NCI-H1694 (cell line): ENCODE data around the gene KRTAP10-2.
"Not testable (repeated sequence)": the region's sequence is repeated elsewhere in the genome, so short reads cannot be mapped to it uniquely, and the experiment has no call there.

Experiments
- DNase-seq: peaks from one replicate; lab custom pipeline; 2025; lab: John Stamatoyannopoulos, UW

KRTAP10-2 gene

GRCh38 chr21:44583089-44583799, 31.9 kb upstream of the KRTAP10-2 start:
- no peak for DNase-seq

- DNase-seq = no peak
These were observed 30.8 kb upstream of the KRTAP10-2 start for GRCh38 chr21:44582055-44582454.

DNA sequence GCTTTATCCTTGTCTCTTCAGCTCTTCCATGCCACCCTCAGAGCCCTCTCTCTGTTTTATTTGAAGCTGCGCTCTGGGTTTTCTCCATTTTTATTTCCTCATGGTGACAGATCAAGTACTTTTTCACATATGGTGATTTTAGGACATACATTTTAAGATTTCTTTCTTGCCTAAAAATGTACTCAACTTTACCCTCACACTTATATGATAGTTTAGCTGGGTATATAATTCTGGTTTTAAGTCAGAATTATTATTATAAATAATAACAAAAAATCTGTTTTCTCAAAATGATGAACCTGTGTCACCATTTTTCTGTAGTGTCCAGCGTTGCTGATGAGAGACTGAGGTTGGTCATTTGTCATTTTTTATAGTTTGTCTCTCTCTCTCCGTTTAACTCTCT, 29.9 kb upstream of the KRTAP10-2 start:
- no peak for DNase-seq

DNA sequence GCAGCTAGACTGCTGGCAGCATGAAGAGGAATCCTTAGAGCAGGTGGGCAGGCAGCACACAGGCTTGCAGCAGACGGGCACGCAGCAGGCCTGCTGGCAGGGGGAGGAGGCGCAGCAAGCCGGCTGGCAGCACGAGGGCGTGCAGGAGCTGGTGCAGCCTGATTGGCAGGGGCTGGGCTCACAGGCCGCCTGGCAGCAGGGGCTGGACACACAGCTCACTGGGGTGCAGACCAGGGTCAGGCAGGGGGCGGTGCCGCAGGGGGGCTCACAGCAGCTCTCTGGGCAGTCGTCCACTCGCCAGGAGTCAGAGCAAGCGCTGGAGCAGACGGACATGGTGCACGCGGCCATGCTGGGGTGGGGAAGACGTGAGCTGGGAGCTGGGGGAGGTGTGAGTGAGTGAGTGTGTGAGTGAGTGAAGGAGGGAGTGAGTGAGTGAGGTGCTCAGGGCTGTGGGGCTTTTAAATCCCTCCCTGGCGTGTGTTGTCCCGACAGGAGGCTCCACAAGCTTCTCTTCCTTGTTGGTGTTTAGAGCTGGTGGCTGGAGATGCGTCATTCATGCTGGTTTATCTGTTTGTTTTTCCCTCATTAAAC, 29.0 kb upstream of the KRTAP10-2 start, which contains the start of gene KRTAP10-5:
TSS of gene KRTAP10-5 (minus strand) at position 374 of the 591 bp plus-strand sequence. CDS start at position 348, 26 bp downstream.
- DNase-seq = not testable (repeated sequence)

GRCh38 chr21:44579833-44580144, 28.5 kb upstream of the KRTAP10-2 start:
- no peak for DNase-seq

- no peak for DNase-seq
These were observed 27.9 kb upstream of the KRTAP10-2 start for GRCh38 chr21:44579056-44579832.

GRCh38 chr21:44578371-44579055, 27.2 kb upstream of the KRTAP10-2 start:
- no peak for DNase-seq

- DNase-seq = no peak
These were observed 24.7 kb upstream of the KRTAP10-2 start for GRCh38 chr21:44576025-44576420.

DNA sequence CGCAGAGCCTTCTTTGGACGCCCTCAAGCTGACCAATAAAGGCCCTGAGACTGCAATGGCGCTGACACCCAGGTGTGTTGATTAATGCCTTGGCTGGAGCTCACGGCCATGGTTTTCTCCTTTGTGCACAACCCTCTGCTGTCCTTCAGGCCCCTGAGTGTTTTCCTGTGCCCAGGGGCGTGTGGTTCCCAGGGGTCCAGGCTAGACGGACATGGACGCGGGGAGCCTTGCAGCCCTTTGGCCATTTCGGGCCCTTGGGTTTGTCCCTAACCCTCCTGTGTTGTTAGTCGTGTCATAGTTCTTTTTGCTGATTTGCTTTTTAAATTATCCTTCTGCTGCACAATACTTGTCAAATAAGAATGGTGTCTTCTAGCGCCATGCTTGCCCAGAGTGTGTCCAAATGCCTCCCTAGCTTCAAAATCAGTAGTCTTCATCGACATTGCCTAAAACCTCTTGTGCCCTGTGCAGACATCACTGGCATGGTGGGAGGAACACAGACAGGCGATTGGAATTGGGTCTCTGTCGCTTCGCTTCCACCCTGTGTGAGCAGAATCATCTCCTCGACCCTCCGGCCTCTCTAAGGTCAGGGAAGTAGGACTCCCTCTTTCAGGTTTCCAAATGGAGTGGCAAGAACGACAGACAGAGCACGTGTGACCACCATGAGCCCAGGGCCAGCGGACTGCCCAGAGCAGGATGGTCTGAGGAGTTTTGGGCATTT, 24.2 kb upstream of the KRTAP10-2 start:
- no peak for DNase-seq

- DNase-seq = no peak
These were observed 23.4 kb upstream of the KRTAP10-2 start for GRCh38 chr21:44574457-44575306.

DNA sequence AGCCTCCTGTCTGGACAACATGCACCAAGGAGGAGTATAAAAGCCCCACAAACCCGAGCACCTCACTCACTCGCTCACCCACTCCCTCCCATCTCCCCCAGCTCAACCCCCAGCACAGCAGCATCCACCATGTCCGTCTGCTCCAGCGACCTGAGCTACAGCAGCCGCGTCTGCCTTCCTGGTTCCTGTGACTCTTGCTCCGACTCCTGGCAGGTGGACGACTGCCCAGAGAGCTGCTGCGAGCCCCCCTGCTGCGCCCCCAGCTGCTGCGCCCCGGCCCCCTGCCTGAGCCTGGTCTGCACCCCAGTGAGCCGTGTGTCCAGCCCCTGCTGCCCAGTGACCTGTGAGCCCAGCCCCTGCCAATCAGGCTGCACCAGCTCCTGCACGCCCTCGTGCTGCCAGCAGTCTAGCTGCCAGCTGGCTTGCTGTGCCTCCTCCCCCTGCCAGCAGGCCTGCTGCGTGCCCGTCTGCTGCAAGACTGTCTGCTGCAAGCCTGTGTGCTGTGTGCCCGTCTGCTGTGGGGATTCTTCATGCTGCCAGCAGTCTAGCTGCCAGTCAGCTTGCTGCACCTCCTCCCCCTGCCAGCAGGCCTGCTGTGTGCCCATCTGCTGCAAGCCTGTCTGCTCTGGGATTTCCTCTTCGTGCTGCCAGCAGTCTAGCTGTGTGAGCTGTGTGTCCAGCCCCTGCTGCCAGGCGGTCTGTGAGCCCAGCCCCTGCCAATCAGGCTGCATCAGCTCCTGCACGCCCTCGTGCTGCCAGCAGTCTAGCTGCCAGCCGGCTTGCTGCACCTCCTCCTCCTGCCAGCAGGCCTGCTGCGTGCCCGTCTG, 22.5 kb upstream of the KRTAP10-2 start, which contains the start of gene KRTAP10-4:
TSS of gene KRTAP10-4 (plus strand) at position 100 of the 827 bp plus-strand sequence. CDS start at position 130, 30 bp downstream.
- not testable (repeated sequence) for DNase-seq

GRCh38 chr21:44572959-44573583, 21.8 kb upstream of the KRTAP10-2 start:
- no peak for DNase-seq

DNA sequence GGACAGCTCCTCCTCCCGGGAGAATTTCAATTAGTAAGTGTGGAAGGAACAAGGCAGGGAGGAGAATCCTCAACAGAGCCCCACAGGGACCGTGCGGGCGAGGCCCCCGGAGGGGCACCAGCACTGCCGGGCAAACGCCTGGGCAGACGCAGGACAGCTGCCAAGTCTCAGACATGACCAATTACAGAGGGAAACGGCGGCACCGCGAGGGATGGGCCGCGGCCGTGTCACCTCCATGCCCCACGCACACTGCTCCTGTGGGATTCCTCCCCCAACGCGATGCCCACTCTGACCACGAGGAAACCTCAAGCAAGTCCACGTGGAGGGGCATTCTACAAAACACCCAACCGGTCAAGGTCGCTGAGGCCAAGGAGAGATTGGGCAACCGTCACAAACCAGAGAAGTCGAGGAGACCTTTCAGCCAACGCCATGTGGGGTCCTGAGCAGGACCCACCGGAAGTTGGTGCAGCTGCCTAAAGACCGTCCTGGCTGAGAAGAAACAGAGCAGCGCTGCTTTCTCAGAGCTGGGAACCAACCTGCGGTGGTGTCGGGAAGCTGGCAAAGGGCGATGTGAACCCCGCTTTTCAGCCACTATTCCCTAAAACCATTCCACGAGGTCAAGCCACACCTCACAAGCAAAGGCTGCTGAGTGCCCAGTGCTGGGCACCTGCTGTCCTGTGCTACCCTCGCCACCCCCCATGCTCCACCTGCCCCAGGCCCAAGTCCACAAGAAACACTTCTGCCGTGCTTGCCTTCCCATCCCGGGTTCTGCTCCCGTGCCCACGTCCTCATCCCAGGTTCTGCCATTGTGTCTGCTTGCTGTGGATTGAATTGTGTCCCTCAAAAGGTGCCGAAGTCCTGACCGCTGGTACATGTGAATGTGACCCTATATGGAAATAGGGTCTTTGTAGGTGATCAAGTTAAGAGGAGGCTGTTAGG, 20.8 kb upstream of the KRTAP10-2 start:
- DNase-seq = no peak

GRCh38 chr21:44571296-44571695, 20.0 kb upstream of the KRTAP10-2 start:
- no peak for DNase-seq

DNA sequence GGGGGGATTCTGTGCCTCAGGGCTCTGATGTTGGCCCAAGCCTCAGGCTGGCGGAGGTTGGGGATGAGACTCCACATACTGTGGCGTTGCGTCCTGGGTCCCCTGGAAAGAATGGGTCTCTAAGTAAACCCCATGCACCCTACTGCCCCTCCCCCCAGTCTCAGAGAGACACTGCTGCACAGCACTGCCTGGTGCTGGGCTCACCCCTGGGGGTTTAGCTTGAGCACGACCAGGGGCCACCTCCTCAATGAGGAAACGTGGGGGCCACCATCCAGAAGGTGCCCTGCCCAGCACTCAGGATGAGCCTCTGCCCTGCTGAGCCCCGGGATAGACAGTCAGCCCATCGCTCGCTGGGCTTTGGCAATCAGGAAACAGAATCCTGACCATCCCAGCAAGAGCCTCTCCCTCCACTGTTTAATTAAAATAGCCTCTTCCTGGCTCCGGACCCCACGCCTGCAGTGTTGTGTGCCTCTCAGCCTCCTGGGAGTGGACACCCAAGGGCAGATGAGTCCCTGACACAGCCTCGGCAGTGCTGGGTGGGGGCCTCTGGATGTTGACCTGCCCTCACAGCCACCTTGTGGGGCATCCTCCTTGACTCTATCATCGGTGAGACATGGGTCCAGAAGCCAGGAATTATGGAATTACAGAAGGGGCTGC, 18.7 kb upstream of the KRTAP10-2 start:
- no peak for DNase-seq

DNA sequence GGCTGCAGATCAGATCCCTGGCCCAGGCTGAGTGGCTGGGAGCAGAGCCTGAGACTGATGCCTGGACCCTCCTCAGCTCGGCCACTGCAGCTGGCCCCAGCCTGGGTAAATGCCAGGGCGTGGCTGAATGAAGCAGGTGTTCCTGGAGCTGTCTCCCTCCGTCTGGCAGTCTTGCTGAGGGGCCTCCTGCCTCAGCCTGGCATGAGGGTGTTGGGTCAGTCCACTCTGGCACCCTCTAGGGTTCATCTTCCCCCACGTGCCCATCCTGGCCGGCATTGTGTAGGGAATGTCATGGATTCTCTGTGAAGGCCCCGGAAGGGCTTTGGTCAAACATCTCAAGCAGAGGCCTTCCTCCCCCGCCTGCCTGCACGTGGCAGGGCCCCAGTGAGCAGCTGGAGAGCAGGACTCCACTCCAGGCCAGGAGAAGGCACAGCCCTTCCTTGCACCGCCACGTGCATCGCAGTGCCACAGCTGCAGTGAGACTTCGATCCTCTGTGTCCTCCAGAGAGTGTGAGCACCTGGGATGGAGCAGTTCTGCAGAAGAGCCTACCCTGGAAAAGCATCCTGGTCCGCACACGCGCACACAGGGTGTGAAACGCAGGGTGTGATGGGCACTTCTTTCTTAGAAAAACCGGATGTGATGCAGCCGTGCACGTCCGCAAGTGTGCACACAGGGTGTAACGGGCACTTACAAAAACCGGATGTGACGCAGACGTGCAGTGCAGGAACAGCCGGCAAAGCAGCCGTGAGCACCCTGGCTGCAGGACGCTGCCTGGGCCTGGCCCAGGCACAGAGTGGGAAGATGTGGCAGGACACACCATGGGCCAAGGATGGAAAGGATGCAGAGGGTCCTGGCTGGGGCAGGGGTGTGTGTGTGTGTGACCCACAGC, 17.6 kb upstream of the KRTAP10-2 start:
- no peak for DNase-seq

DNA sequence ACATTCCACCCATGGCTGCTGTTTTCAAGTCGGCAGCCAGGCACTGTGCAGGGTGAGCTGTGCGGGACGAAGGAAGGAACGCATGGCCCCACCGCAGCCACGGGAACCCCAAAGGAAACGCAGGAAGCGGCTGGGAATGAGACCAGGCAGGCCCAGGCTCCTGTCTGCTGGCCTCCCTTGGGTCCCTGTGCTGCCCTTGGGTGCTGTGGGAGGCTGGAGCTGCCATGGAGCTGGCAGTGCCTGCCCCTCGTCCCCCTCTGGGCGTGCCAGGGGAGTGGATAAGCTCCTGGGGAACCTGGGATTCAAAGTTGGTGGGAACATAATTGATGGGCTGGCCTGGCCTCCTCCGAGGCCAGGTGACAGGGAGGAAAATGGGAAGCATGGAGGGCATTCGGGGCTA, 17.0 kb upstream of the KRTAP10-2 start:
- DNase-seq = no peak
